Naive B cell (primary cell): ENCODE results near the gene IL21R. TPM values are rescaled to one million over a fixed set of nuclear protein-coding genes. Genes with fewer than 3 reads are reported as not detected.
A peak's percentile ranks its signal among the peaks of the same experiment; 100 is the strongest.

ENCODE experiments used
- ATAC-seq, 2 donors: fragments of 150-1000 bp; cut with Tn5 transposase; 2 replicates each; pipeline ENCODE4 v1.10.0; 2021; ENCODE audit warnings: low read depth in 2 of 2, mild to moderate bottlenecking in 2 of 2, moderate library complexity in 2 of 2
- DNase-seq: peaks from one replicate; pipeline ENCODE4 v3.0.0; 2022
- H3K27ac Mint-ChIP-seq, 6 donors: one replicate each; pipeline ENCODE4 v1.8.0; 2020 to 2022; ENCODE audit warnings: mild to moderate bottlenecking in 6 of 6, mixed read lengths in 6 of 6, moderate library complexity in 5 of 6, inconsistent platforms in 2 of 6
- H3K27me3 Mint-ChIP-seq, 3 donors: one replicate each; pipeline ENCODE4 v1.8.0; 2021 to 2022; ENCODE audit warnings: mixed read lengths in 3 of 3, mild to moderate bottlenecking in 1 of 3
- H3K36me3 Mint-ChIP-seq, 2 donors: one replicate each; pipeline ENCODE4 v1.8.0; 2020 to 2022; ENCODE audit warnings: mixed read lengths in 2 of 2, inconsistent platforms in 1 of 2, mild to moderate bottlenecking in 1 of 2
- H3K4me1 Mint-ChIP-seq, 3 donors: one replicate each; pipeline ENCODE4 v1.8.0; 2020 to 2022; ENCODE audit warnings: mixed read lengths in 3 of 3, inconsistent platforms in 1 of 3, mild to moderate bottlenecking in 1 of 3, moderate library complexity in 1 of 3
- H3K4me3 Mint-ChIP-seq, 8 donors: one replicate each; pipeline ENCODE4 v1.8.0; 2020 to 2022; ENCODE audit warnings: mild to moderate bottlenecking in 8 of 8, mixed read lengths in 8 of 8, moderate library complexity in 8 of 8, inconsistent platforms in 2 of 8
- H3K9me3 Mint-ChIP-seq, 7 donors: one replicate each; pipeline ENCODE4 v1.8.0; 2020 to 2022; ENCODE audit warnings: mixed read lengths in 7 of 7, mild to moderate bottlenecking in 5 of 7, inconsistent platforms in 2 of 7, moderate library complexity in 1 of 7
- polyA plus RNA-seq, 6 donors: library from polyadenylated mRNA; unstranded; fragments of 300-500 nt; fragmentation: Illumina TruSeq; gene quantifications; one replicate each; pipeline ENCODE4 v1.2.3, GENCODE V29; 2021; ENCODE audit warnings: low read depth in 6 of 6

IL21R gene
- polyA plus RNA-seq, 6 donors from 2014 or later: 47.9 to 118 (median 74.5) TPM

DNA sequence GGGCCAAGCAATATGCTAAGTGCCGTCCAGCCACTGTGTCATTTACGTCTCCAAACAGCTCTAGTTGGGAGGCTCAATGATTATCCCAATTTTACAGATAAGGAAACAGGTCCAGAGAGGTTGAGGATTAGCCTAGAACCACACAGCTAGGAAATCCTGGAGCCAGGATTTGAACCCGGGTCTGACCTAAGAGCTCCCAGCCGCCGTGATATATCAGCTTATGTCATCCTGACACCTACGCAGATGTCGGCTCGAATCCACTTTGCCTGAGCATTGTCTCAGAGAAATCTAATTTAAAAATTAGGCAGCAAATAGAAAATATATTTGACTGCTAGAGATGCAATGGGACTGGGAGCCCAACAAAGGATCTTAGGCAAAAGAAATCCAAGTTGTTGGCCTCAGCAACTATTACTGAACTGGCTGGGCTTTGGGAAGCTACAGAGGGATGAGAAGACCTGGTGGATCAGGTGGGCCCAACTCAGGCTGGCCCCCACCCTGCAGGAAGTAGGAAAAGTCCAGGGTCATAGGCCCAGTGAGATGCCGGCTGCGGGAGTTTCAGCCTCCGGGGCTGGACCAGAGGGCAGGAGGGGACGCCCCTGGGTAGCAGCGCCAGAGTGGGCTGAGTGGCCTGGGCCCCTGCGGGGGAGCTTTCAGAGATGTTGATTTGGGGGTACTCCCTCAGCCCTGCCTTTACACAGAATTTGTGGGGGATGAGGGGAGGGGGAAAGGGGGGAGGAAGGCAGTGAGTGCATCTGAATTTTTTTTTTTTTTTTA is 35.1 kb upstream of the IL21R start:
- H3K9me3 Mint-ChIP-seq: peaks cover 0 to 16% (median 4%) of the 10 kb centered on the region in 7 donors
- peak overlapping the region; percentile 99 to 100 (median 100) for H3K27ac Mint-ChIP-seq
- peaks cover 7 to 26% of the 10 kb centered on the region in 2 donors for H3K36me3 Mint-ChIP-seq
- no peaks in the 10 kb centered on the region for H3K27me3 Mint-ChIP-seq
- H3K4me3 Mint-ChIP-seq: peak overlapping the region; percentile 61 to 87 (median 73)
- no peak for ATAC-seq
- peaks cover 38 to 73% (median 71%) of the 10 kb centered on the region in 3 donors for H3K4me1 Mint-ChIP-seq
- DNase-seq: no peak

DNA sequence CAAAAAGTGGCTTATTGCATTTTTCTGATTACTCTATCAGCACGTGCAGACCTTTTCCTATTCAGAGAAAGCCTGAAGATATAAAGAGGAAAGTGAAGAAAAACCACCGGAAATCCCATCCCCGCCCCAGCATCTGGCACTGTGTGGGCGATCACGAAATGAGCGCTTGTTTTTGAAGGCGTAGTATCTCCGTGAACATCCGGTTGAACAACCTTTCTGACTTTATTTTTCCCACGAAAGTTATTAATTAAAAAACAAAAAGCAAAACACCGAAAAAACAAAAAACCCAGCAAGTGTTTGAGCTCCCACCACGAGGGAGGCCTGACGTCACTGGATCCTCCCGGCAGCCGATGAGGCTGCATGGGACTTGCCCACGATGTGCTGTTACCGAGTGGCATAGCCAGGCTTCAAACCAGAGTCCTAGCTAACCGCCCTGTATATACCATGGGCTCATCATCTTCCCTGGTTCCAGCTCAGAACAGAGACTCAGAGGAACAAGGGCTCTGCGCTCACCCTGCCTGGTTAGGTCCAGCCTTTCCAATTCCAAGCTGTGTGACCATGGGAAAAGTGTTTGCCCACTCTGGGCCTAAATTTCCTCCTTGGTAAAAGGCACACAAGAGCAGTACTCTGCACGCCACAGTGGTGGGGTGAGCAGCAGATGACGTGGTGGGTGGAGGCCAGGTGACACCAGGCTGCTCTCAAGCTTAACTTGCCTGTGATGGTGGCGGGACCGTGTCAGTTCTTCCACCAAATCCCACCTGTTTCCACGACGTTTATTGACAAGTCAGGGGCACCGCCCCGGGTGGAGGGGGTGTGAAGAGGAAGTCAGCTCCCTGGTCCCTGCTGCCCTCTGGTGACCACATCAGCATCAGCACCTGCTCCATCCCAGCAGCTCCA is 34.3 kb upstream of the IL21R start:
- Mint-ChIP-seq H3K4me3 (peak overlapping the region; percentile 61 to 87 (median 73)), H3K27me3 (no peaks in the 10 kb centered on the region), H3K4me1 (peaks cover 33 to 72% (median 65%) of the 10 kb centered on the region in 3 donors), H3K27ac (peak overlapping the region; percentile 99 to 100 (median 100)), H3K9me3 (peaks cover 0 to 16% (median 4%) of the 10 kb centered on the region in 7 donors), H3K36me3 (peaks cover 0 to 19% of the 10 kb centered on the region in 2 donors)
- DNase-seq (peak; percentile 95), ATAC-seq (peak; percentile 76 to 80)

DNA sequence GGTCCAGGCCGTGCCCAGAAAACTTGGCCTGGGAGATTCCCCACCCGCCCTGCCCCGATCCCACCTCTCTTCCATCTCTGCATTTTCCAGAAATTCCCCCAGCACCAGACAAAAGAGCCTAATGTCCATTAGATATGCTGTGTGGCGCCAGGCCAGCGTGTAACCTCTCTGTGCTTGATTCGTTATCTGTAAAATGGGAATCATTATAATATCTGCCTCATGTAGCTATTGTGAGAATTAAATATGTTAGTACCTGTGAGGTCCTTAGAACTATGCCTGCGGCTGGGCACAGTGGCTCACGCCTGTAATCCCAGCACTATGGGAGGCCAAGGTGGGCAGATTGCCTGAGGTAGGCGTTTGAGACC is 33.6 kb upstream of the IL21R start:
- peak overlapping the region in 7 of 8 donors; percentile 61 to 87 (median 73) for H3K4me3 Mint-ChIP-seq
- H3K4me1 Mint-ChIP-seq: peaks cover 33 to 69% (median 65%) of the 10 kb centered on the region in 3 donors
- no peaks in the 10 kb centered on the region for H3K27me3 Mint-ChIP-seq
- peaks cover 0 to 16% (median 4%) of the 10 kb centered on the region in 7 donors for H3K9me3 Mint-ChIP-seq
- DNase-seq (no peak), ATAC-seq (no peak)
- peak overlapping the region; percentile 99 to 100 (median 100) for H3K27ac Mint-ChIP-seq
- H3K36me3 Mint-ChIP-seq: peaks cover 0 to 19% of the 10 kb centered on the region in 2 donors

DNA sequence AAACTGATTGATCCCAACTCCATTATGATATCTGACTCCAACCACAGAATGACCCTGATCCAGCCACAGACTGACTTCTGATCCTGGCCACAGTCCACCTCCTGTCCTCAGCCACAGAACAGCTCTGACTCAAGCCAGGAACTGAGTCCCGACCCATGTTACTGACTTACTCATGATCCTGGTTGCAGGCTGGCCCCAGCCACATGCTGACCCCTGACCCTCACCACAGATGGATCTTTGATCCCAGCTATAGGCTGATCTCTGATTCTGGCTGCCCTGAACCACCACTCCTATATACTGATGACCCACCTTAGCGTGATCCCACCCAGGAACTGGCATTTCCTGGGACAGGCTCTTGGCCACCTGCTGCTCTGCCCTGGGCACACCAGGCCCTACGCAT is 32.2 kb upstream of the IL21R start:
- ATAC-seq (no peak), DNase-seq (no peak)
- Mint-ChIP-seq H3K4me3 (peak overlapping the region in 6 of 8 donors; percentile 3 to 71 (median 18)), H3K4me1 (peaks cover 31 to 55% (median 51%) of the 10 kb centered on the region in 3 donors), H3K27ac (peak overlapping the region; percentile 83 to 100 (median 100)), H3K27me3 (no peaks in the 10 kb centered on the region), H3K36me3 (peaks cover 0 to 6% of the 10 kb centered on the region in 2 donors), H3K9me3 (peaks cover 0 to 16% (median 4%) of the 10 kb centered on the region in 7 donors)

DNA sequence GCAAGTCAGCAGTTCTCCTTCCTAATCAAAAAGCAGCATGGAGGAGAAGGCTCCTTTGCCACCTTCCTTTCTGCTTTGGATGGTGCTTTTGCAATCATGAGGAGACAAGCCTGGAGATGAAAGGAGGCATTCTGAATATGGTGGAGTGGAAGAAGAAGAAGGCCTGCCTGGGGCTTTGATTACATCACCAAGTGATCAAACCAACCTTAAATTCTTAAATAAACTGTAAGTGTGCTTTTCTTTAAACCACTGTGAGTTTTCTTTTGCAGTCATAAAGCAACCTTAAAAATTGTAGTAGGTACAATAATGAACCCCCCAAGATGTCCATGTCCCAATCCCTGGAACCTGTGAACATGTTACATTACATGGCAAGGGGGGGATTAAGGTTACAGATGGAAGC is 31.7 kb upstream of the IL21R start:
- ATAC-seq (no peak), DNase-seq (no peak)
- H3K27ac Mint-ChIP-seq: peak overlapping the region; percentile 83 to 100 (median 100)
- H3K9me3 Mint-ChIP-seq: peaks cover 0 to 14% (median 4%) of the 10 kb centered on the region in 7 donors
- no peaks in the 10 kb centered on the region for H3K27me3 Mint-ChIP-seq
- peaks cover 0 to 6% of the 10 kb centered on the region in 2 donors for H3K36me3 Mint-ChIP-seq
- H3K4me3 Mint-ChIP-seq: peak overlapping the region in 2 of 8 donors; percentile 4 to 71
- peaks cover 29 to 52% (median 47%) of the 10 kb centered on the region in 3 donors for H3K4me1 Mint-ChIP-seq

DNA sequence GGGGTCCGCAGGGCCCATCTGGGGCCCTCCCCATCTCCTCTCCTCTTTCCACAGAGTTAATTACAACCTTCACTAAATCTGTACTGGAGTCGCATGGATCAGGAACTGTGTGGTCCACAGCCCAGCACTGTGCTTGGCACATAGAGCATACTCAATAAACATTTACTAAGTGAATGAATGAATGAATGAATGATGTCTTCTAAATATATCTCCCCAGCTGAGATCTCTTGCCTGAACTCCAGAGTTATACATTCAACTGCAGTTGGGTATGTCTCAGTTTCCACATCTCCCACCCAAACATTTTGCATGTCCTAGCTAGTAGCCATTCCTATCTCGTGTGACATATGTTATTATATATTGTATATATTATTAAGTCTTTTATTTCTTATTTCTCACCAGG is 28.7 kb upstream of the IL21R start:
- H3K27ac Mint-ChIP-seq: no peak overlapping the region
- H3K27me3 Mint-ChIP-seq: no peaks in the 10 kb centered on the region
- ATAC-seq: no peak
- no peak for DNase-seq
- H3K4me1 Mint-ChIP-seq: peaks cover 33 to 49% (median 41%) of the 10 kb centered on the region in 3 donors
- H3K9me3 Mint-ChIP-seq: peaks cover 0 to 16% (median 4%) of the 10 kb centered on the region in 7 donors
- no peak overlapping the region for H3K4me3 Mint-ChIP-seq
- H3K36me3 Mint-ChIP-seq: peaks cover 0 to 6% of the 10 kb centered on the region in 2 donors

DNA sequence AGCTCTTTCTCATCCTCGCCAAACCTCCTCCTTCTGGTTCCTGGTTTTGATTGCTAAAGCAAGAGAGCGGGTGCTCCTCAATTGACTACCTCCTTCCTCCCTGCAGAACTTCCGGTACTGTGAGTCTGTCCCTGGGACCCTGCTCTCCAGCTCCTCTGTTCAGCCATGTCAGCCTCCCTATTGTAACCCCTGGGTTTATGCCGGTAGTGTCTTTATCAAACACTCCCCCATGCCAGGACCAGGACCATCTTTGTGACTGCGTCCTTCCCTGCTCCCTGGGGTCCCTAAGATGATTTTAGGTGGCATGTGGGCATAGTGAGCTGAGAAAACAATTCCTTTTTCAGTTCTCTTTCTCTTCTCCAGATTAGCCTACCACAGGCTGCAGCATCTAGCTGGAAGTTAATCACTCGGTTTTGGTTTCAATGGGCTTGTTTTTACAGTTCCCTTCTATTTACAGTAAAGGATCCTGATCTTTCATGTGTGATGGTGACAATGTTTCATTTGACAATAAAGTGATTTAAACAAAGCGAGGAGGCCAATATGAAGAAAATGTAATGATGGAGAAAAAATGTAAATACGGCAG is 27.7 kb upstream of the IL21R start:
- peaks cover 0 to 13% (median 4%) of the 10 kb centered on the region in 7 donors for H3K9me3 Mint-ChIP-seq
- ATAC-seq (peak; percentile 62 to 70), DNase-seq (peak; percentile 71)
- no peak overlapping the region for H3K27ac Mint-ChIP-seq
- H3K4me3 Mint-ChIP-seq: no peak overlapping the region
- H3K36me3 Mint-ChIP-seq: peaks cover 0 to 6% of the 10 kb centered on the region in 2 donors
- peaks cover 37 to 51% (median 41%) of the 10 kb centered on the region in 3 donors for H3K4me1 Mint-ChIP-seq
- no peaks in the 10 kb centered on the region for H3K27me3 Mint-ChIP-seq

DNA sequence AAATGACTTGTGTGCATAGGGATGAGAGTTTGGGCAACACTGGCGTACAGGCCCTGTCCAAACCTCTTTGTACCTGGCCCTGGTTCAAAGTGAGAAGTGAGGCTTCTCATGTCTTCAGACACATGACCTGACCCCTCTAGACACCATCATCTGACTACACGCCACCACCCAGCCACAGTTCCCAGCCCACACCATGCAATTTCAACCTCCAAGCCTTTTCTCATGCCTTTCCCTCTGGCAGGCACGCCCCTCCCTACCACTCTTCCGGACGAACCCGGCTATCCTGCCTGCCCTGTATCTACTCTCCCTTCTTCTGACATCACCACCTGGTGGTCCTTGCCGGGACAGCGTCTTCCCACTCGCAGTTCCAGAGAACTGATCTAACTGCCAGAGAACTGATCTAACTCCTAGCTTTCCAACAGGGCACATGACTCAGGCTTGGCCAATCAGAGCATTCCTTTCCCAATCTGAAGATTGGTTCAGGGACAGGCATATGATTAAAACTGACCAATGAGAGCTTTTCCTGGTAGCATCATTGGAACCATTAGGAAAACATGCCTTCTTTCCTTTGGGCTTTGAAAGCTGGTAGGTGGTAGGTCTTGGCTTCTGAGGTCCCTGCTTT is 27.1 kb upstream of the IL21R start:
- DNase-seq (peak; percentile 73), ATAC-seq (peak; percentile 61 to 65)
- Mint-ChIP-seq H3K4me1 (peaks cover 34 to 50% (median 40%) of the 10 kb centered on the region in 3 donors), H3K27ac (no peak overlapping the region), H3K36me3 (peaks cover 0 to 1% of the 10 kb centered on the region in 2 donors), H3K4me3 (no peak overlapping the region), H3K9me3 (peaks cover 0 to 7% (median 3%) of the 10 kb centered on the region in 7 donors), H3K27me3 (no peaks in the 10 kb centered on the region)

DNA sequence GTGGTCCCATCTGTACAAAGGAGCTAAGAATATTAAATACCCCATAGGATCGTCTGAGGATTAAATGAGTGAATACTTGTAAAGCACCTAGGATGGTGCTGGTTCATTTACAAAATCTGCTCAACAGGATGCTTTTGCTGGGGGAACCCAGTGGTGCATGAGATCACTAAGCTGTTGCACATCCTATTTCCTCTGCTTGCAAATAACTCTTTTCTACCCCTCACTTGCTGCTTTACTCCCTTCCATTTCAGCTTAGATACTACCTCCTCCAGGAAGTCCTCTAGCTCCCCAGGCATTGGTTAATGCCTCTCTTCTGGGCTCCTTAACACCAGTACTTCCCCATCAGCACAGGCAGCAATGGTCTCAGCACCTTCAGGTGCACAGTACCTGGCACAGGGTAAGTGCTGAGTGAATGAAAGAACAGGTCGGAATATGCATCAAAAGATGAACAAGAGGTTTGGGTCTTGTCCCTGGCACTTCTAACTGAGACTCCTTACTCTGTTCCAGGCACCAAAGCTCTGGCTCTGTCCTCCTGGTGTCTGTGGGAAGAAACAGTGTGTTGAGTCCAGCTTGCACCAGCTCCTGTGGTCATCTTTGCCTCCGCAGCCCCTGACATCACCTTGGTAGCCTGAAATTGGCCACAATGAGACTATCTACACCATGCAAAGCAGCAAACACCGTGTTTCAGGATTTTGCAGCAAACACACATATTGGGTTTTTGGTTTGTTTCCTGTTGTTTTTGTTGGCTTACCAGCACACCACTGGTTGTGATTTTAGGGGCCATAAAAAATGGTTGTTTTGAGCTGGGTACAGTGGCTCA is 24.1 kb upstream of the IL21R start:
- no peaks in the 10 kb centered on the region for H3K36me3 Mint-ChIP-seq
- H3K9me3 Mint-ChIP-seq: peaks cover 0 to 4% (median 0%) of the 10 kb centered on the region in 7 donors
- DNase-seq: no peak
- H3K27me3 Mint-ChIP-seq: no peaks in the 10 kb centered on the region
- peaks cover 45 to 63% (median 62%) of the 10 kb centered on the region in 3 donors for H3K4me1 Mint-ChIP-seq
- peak; percentile 58 to 63 for ATAC-seq
- peak overlapping the region in 5 of 6 donors; percentile 82 to 97 (median 96) for H3K27ac Mint-ChIP-seq
- H3K4me3 Mint-ChIP-seq: peak overlapping the region; percentile 34 to 88 (median 79)

DNA sequence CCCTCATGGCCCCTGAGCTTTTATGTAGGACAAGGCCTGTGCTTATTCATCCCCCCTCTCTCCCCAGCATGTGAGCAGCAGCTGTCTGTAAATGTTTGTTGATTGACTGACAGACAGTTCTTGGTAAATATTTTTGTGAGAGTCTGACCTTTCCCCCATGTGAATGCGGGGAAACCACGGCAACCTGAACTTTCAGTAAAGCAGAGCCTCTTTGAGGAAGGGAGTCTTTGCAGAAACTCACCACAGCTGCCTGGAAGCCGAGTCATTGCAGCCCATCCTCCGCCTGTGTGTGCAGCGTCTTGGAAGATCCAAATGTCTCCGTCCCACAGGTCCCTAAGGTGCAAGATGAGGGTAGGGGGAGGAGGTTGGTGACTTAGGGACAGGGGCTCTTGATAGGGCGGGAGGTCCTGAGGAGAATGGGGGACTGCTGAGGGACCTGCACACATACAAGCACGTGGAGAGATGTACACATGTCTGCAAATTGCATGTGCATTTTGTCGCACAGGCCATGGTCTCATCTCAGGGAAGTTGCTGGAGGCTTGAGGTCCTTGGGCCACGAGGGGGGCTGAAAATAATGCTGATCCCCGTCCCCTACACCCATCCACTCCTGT is 23.0 kb upstream of the IL21R start:
- Mint-ChIP-seq H3K27ac (peak overlapping the region in 3 of 6 donors; percentile 56 to 68 (median 57)), H3K27me3 (no peaks in the 10 kb centered on the region), H3K36me3 (peaks cover 1 to 2% of the 10 kb centered on the region in 2 donors), H3K9me3 (peaks cover 0 to 6% (median 3%) of the 10 kb centered on the region in 7 donors), H3K4me3 (peak overlapping the region in 6 of 8 donors; percentile 31 to 70 (median 62)), H3K4me1 (peaks cover 51 to 74% (median 72%) of the 10 kb centered on the region in 3 donors)
- no peak for ATAC-seq
- DNase-seq: no peak

DNA sequence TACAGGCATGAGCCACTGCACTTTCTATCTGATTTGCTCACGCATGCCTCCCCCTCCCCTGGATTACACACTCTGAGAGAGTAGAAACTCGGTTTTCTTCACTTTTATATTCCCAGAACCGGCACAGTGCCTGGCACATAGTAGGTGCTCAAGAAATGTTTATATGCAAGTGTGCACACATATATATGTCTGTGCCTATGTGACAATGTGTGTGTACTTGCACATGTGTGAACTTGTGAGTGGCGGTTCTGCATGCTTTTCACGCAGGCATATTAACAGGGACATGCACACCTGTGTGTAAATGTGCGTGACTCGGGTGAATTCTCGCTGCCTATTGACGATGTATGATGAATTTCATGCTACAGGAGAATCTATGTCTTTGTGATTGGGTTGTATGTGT is 22.1 kb upstream of the IL21R start:
- Mint-ChIP-seq H3K9me3 (peaks cover 4 to 11% (median 10%) of the 10 kb centered on the region in 7 donors), H3K27ac (no peak overlapping the region), H3K36me3 (peaks cover 7 to 10% of the 10 kb centered on the region in 2 donors), H3K4me1 (peaks cover 60 to 84% (median 82%) of the 10 kb centered on the region in 3 donors), H3K27me3 (no peaks in the 10 kb centered on the region), H3K4me3 (peak overlapping the region in 1 of 8 donors; percentile 22)
- DNase-seq (no peak), ATAC-seq (no peak)
